ENCODE results near the gene TGFBR2.

GRCh38 chr3:30724863-30725262, 118.5 kb downstream of the TGFBR2 start:
- no peak for TF ChIP-seq CTCF (IDR thresholded peaks at IDR 0.05)
- no peak for TF ChIP-seq POLR2A (IDR thresholded peaks at IDR 0.05)
- no peak for TF ChIP-seq POLR2AphosphoS5 (IDR thresholded peaks at IDR 0.05)
